Measurements from ENCODE around the gene HHAT.

Gene HHAT

DNA sequence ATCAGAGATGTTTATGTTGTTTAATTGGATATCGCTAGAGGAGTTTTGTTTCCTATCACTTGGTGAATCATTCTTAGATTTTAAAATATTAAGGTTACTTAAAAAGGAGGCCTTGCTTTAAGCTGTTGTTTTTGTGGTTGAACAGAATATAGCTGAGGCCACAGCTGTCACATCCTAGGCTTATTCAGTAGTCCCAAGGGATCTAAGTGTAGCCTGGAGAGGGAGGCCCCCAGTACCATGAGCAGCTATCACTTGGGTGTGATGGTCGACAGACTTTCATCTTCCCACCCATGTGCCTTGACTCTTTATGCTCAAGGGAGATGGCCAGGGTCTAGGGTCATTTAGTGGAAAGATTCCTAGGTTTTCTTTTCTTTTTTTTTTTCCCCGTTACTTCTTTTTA lies 278.7 kb downstream of the HHAT start:
- no peak for DNase-seq

DNA sequence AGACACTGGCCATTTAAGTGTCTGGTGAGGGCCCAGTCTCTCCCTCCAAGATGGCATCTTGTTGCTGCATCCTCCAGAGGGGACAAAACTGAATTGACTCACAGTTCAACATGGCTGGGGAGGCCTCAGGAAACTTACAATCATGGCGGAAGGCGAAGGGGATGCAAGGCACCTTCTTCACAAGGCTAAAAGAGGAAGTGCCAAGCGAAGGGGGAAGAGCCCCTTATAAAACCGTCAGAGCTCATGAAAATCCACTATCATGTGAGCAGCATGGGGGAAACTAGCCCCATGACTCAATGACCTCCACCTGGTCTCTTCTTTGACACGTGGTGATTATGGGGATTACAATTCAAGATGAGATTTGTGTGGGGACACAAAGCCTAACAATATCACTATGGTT lies 280.1 kb downstream of the HHAT start:
- no peak for DNase-seq

GRCh38 chr1:210616356-210616755 lies 287.7 kb downstream of the HHAT start:
- DNase-seq = no peak

- peak in 1 of 4 experiments; percentile 2 for DNase-seq
These were observed 288.6 kb downstream of the HHAT start for GRCh38 chr1:210617293-210617692.

- DNase-seq = no peak
These were observed 289.7 kb downstream of the HHAT start for GRCh38 chr1:210618369-210618768.

DNA sequence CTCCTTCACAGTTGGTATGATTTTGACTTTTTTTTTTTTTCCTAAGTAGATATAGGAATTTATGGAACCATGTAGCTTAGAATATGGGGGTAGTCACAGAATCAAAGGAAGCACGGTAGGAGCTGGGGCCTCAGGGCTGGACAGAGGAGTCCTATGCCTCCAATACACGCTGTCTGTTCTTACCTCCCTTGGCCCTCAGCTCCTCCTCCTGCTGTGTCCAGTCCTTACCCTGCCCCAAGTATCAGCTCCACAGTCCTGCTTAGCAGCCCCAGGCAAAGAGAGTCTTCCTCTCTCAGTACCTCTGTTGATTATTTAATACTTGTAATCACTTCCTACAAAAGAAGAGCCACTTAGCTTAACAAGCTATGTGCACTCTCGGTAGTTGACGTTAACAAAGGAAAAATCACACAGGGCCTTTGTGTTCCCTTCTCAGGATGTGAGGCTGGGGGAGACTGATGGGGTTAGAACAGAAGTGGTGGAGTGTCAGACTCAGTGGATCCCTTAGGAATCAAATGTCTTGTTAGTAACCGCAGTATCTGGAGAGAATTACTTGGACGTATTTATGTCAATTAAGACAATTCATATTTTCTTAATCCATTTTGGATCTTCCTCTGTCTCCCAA lies 292.3 kb downstream of the HHAT start:
- no peak for DNase-seq

GRCh38 chr1:210621712-210622111 lies 293.0 kb downstream of the HHAT start:
- no peak for DNase-seq

DNA sequence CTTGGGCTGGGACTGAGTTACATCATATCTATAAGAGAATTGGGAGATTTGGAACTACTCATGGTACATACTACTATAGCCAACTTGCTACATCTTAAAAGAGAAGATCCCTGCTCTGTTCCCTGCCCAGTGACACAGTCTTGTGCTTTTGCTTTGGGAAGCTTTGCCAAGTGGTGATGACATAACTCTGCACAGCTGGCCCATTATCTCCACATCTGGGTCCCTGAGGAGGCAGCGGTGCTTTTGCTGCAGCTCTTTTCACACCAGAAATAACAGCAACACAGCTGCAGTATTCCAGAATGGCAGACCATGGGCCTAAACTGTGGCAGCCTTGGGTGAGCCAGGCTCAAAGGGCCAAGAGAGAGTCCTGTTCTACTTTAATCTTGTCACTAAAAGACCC lies 296.0 kb downstream of the HHAT start:
- DNase-seq = no peak

DNA sequence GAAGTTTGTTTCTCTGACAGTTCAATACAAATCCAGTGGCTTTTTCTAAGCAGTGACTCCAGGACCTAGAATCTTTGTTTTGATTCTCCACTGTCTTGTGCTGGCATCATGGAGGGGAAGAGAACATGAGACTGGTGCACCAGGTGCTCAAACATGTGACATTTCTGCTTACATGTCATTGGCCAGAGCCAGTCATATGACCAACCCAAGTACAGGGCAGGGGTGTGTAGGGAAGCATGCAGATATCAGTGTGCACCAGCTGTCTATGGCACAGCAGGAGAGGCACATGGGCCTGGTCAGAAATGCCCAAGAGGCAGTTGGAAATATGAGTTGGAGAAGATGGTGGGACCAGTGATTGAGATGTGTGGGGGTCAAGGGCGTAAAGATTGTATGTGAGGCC lies 297.0 kb downstream of the HHAT start:
- DNase-seq = no peak

DNA sequence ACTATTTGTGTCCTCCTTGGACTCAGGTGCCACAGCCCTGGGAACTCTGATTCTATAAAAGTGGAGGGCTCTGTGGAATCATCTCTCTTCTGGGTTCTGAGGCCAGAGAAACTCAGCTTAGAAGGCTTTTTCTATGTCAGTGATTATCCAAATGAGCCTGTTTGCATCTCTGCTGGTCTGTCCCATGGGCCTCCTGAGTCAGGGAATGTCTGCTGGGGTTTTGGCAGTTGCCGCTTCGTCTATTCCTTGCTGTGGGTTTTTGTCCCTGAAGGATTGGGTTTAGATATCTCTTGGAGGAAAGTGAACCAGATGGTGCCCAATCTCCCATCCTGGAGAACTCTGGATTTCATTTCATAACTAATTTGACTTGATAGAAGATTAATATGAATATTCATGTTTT lies 297.6 kb downstream of the HHAT start:
- no peak for DNase-seq

DNA sequence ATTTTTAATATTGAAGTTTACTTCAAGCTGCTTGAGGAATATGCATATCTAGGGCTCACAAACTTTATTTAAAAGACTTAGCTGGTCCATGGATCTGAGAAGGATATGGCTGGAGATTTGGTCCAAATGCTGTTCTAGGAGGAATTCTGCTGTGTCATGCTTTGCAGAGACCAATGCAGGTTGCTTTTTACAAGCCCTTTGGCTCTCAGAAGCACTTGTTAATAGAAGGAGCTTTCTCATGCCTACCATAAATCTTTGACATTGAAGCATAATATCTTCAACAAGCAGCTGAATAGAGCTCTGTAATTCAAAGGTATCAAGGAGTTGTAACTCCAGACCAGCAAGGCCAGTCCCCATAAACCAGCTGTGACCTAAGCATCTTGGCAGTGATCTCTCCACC lies 299.1 kb downstream of the HHAT start:
- DNase-seq = no peak

DNA sequence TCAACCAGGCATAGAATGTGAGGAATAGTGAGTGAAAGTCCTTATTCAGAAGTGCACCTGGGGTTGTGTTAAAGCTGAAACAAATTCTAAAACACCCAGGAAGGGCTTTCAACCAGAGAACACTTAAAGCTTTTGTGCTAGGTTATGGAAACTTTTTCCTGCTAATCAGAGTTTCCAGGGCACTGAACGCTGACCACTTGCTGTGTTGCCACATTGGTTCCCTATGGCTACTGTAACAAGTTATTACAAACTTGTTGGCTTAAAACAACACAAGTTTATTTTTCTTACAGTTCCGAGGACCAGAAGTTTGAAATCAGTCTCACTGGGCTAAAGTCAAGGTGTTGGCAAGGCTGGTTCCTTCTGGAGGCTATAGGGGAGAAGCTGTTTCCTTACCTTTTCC lies 300.6 kb downstream of the HHAT start:
- DNase-seq = no peak

- peak; percentile 26 to 53 (median 32) for DNase-seq
These were observed 302.7 kb downstream of the HHAT start for GRCh38 chr1:210631399-210631798.

DNA sequence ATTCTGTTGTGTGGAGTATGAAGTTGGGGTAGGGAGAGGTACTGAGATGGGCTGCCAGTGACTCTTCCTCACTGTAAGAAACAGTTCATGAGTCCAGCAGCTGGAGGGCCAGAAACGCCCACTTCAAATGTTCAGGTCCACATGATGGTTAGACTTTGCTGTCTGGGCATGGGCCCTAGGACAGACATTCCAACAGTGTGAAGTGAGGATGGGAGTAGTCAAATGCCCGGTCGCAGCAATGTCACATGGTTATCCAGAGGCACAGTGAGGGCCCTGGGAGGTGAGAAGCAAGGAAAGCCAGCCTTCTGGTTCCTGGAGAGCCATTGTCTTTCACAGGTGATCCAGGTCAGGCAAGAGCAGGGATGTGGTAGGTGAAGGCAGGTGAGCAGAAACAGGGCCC lies 304.4 kb downstream of the HHAT start:
- no peak for DNase-seq

DNA sequence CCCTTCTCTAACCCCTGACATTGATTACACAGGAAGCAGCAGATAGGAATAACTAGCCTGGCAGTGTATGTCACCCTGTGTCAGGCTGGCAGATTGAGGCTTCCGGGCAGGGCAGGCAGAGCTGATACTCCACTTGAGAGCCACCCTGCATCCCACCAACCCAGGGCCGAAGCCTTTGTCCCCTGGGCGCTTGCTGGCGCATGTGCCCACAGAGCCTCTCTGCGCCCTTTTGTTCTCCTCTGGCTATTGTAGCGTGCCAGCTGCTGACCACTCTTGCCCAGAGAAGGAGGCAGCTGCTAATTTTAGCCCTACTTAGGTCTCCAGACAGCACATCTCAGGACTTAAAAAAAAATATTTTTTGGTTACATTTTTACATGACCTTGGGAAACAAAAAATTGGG lies 304.9 kb downstream of the HHAT start:
- DNase-seq = no peak

DNA sequence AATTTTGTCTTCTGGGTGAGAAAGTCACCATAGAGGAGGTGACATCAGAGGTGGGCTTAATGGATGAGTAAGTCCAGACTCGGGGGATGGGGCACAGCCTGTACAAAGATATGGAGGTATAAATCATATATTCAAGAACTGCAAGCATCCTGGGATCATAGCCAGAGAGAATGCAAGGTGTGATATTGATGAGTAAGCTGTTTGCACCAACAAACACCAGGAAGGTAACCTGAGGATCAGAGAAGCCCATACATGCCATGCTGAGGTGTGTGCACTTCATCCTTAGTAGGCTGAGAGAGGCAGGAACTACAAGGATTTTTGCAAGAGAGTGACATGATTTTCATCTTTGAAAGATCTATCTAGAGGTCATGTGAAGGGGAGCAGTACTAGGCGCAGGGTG lies 306.4 kb downstream of the HHAT start:
- no peak for DNase-seq

DNA sequence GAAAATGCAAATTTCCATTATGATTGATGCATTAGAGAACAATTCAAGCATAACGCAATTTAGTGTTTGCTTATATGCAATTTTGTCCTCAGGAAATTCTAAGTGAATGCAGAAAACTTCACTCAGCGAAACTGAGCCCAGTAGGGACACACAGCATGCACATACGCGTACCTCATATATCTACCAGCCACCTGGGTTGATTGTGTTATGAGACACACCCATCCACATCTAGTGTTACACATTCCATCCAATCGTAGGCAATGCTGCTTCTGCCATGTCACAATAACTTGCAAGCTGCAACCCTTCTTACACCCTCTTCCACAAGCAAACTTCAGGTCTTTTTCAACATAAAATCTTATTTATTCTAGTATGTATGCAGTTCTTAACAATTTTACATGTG lies 312.9 kb downstream of the HHAT start:
- DNase-seq = no peak

GRCh38 chr1:210645582-210646257 lies 317.0 kb downstream of the HHAT start:
- DNase-seq = peak in 1 of 4 experiments; percentile 7

GRCh38 chr1:210646258-210646616 lies 317.5 kb downstream of the HHAT start:
- no peak for DNase-seq

- DNase-seq = no peak
These were observed 319.0 kb downstream of the HHAT start for GRCh38 chr1:210647406-210648333.

DNA sequence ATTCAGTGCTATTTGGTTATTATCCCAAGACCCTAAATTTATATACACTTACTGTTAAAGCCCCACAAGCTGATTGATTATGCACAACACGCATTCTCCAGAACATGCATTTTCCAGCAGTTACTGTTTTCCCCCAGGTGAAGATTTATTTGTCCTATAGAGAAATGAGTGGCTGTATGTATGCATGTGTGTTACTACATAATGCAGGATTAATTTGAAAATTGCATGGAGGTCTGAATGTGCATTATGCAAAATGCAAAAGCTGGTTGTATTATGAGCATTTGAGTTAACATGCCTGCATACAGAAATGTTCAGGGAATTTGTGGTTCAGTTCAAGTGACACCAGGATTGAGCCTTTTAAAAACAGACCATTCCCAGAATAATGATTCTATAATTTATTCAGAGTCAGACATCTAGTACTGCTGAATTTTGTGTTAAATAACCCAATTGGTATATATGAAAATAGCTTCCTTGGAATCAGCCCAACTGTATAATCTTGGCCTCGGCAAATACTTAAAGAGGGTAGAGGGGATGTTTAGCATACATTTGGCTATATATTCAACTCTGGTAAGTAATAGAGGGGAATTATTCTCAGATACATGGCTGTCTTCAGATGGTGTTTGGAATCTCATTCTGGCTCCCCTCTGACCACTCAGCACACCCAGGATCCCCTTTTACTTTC lies 320.0 kb downstream of the HHAT start:
- DNase-seq = no peak

DNA sequence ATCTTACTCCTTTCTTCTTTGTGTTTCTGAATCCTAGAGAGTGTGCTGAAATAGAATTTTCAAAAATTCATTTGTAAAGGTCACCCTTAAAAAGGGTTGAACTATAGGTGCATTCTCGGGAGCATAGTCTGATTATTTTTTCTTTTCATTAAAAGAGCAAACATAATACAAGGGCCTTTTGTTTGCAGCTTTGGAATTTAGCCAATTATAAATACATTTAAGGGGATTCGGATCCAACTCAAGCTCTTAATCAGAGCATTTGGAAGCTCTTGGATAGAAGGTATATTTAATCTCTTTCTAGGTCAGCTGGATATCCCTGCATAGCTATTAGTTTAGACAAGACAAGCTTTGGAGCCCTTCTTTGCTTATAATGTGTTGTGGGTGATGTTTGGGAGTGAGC lies 321.7 kb downstream of the HHAT start:
- DNase-seq = no peak

GRCh38 chr1:210652329-210652954 lies 323.7 kb downstream of the HHAT start:
- no peak for DNase-seq
